NCI-H146 treated with DMSO at 0.1 percent for 48 hours (cell line): Measurements from ENCODE around the gene MYO1E.
"Not testable (repeated sequence)": the region's sequence is repeated elsewhere in the genome, so short reads cannot be mapped to it uniquely, and the experiment has no call there.

ENCODE experiments used
- DNase-seq: peaks from one replicate; lab custom pipeline; 2025; ENCODE audit not compliant: unreplicated experiment; lab: John Stamatoyannopoulos, UW

MYO1E gene

DNA sequence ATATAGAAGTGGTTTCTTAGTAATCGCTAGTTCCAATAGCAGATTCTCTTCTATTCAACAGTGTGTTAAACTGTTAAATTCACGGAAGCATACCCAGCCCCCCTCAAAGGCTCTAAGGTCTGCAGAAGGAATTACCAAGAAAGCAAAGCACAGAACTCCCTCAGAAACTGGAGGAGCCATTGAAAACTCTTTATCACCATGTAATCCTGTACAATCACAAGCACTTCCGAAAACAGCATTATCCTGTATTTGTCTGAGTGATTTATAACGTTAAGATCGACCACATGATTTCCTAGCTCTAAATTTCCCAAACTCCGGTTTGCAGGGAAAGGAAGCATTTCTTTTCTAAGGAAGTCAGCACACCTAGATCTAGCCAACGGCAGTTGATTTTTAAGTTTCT, 20.0 kb downstream of the MYO1E start:
- no peak for DNase-seq

DNA sequence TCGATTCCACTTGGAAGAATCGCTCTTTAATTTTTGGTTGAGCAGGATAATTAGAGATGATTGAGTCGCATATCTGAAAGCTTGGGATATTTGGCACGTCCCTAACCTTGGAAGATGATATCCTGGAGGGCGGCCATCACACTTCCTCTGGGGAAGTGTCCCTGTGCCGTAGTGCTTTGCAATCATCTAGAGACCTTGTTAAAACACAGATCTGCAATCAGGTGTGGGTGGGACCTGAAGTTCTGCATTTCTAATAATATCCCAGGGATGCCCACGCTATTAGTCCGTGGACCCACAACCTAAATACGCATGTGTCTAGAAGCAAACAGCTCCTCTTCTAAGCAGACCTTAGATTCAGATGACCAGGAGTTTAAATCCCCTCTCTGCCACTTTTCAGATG, 20.5 kb downstream of the MYO1E start:
- no peak for DNase-seq

DNA sequence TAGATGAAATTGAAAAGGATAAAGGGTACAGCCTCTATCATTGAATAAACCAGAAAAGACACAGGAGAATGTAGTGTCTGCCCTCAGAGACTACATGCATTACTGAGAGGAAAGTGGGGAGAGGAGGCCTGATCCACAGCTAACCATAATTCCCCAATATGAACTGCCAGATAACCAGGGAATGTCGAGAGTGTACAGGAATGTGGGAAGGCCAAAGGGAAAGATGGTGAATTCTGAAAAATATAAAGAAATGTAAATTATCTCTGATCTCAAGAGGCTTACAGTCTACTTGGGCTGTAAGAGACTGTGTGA, 22.3 kb downstream of the MYO1E start:
- DNase-seq: no peak

DNA sequence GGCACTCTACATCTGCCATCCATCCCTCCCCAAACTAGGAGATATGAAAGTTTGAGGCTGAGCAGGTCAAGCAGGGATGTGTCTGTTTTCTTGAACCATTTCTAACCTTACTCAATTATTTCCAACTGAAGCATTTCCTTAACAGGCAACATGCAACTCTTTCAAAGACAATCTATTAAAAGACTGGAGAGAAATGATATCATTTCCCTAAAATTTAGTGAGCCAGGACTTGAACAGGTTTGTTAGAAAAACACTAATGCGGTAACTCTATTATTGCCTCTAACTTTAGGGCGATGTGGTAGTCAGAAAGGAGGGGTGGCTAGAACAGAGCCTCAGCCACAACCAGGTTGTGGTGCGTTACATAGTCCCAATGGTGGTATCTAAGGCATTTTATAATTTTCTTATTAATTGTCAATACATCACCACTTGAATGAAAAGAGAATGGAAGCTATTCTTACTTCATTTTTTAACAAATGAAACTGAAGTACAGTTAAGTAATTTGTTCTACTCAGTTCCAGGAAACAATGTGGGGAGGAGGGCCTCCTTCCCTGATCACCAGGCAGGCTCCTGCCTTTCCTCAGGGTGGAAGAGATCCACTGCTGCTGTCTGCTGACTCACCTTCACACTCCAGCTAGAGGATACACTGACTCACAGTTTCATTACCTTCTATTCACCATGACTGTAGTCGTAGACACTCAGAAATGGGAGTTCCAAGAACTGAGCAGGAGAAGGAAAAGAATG, 22.8 kb downstream of the MYO1E start:
- no peak for DNase-seq

DNA sequence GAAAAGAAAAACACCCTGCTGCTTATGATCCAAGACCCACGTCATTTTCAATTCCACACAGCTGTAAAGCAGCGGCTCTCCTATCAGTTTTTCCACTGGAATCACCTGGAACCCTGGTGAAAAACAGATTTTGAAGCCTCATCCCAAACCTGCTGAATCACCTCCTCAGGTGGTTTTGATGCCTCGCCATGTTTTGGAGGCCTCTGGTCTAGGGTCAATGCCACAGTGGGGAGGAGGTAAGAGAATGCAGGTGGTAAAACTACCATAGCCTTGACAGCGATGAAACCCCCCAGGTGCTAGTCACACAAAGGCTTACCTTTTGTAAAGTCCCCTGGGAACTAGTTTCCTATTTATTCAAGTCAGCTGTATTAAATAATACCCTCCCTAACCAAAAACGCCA, 24.8 kb downstream of the MYO1E start:
- no peak for DNase-seq

DNA sequence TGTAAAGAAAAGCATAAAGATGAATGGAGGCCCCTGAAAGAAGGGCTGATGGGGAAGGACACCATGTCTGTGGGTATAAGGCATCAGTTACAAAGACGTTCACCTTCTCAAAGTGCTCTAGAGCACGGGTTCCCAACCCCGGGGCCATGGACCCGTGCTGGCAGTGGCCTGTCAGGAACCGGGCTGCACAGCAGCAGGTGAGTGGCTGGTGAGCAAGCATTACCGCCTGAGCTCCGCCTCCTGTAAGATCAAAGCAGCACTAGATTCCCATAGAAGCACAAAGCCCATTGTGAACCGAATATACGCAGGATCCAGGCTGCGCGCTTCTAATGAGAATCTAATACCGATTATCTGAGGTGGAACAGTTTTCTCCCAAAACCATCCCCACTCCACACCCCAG, 25.7 kb downstream of the MYO1E start:
- no peak for DNase-seq

DNA sequence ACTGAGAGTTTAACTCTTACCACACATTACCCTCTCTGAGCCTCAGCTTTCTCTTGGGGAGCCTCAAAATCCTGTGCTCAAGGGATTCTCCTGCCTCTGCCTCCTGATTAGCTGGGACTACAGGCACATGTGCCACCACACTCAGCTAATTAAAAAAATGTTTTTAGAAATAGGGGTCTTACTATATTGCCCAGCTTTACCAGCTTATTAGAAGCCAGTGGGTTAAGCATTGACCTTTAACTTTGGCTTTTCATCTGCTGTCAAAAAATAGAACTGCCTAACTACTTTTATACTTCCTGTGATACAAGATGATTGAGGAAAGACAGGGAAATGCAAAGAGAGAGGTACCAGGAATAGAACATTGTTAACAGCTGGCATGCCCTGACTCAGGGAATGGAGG, 27.3 kb downstream of the MYO1E start:
- no peak for DNase-seq

DNA sequence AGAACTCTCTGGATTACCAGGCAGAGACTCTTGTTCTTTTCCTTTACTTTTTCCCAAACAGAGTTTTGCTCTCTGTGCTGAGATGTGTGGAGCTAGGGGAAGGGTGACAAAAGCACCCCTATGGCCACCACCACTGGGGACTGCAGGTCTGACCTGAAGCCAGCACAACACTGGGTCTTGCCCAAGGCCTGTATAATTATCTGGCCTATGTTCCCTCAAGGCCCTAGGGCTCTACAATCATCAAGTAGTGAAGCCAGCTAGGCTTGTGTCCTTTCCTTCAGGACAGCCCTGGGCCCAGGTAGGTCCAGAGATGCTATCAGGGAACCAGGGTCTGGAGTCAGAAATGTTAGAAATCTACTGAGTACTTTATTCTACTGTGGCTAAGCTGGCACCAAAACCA, 28.4 kb downstream of the MYO1E start:
- DNase-seq: no peak

DNA sequence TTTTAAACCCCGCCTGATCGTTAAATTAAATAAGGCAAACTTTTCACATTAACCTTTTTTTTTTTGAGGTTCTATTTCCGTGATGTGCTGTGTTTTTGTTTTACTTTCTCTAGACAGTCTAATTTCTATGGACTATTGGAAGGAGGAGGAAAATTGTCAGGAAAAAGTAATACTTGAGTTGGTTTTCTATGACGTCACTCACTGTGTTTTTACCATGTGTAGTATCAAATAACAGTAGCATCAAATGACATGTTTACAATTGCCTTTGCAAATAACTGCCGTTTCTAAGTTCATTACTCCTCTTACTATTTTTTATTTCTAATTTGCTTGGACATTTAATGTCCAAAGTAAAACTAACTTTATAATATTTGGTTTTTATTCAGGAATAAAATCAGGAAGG, 32.3 kb downstream of the MYO1E start:
- no peak for DNase-seq

DNA sequence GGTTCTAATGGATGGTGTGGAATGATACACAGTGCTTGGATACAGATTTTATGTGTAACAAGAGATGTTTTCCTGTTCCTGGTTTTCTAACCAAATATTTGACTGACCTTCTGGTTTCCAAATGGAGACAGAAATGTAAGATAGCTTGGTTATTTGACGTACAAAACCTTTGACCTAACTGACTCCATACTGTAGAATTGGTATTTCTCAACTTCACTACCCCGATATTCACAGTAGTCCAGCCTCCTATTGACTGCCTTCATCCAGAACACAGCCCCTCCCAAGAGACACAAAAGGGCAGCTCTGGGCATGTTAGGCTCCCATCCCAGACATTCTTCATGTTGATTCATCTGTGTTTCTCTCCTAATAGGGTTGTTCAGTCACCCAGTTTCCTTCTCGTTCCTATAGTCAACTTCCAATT, 33.4 kb downstream of the MYO1E start:
- no peak for DNase-seq

DNA sequence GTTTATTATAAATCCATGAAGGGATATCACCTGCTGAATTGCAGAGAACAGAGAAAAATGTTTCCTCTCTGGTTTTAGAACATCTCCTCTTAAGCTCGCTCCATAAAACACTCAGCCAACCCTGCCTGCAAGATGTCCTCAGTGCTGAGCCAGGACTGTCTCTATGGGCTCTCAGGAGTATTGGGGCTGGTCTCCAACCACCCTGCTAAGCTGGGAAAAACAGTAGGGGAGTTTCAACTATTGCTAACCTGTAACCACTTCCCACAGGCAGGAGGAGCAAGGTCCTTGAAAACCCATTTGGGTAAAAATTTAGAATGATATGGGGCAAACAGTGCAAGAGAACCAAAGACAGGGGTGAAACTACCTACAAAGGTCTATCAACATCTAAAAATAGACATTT, 34.3 kb downstream of the MYO1E start:
- no peak for DNase-seq

DNA sequence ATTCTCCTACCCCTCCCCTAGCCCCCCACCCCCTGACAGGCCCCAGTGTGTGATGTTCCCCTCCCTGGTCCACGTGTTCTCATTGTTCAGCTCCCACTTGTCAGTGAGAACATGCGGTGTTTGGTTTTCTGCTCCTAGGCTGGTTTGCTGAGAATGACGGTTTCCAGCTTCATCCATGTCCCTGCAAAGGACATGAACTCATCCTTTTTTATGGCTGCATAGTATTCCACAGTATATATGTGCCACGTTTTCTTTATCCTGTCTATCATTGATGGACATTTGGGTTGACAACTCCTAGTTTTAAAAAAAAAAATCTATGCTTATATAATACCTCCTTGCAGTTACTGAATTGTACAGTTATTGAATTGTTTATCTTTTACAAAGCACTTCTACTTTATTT, 35.9 kb downstream of the MYO1E start:
- DNase-seq: not testable (repeated sequence)

DNA sequence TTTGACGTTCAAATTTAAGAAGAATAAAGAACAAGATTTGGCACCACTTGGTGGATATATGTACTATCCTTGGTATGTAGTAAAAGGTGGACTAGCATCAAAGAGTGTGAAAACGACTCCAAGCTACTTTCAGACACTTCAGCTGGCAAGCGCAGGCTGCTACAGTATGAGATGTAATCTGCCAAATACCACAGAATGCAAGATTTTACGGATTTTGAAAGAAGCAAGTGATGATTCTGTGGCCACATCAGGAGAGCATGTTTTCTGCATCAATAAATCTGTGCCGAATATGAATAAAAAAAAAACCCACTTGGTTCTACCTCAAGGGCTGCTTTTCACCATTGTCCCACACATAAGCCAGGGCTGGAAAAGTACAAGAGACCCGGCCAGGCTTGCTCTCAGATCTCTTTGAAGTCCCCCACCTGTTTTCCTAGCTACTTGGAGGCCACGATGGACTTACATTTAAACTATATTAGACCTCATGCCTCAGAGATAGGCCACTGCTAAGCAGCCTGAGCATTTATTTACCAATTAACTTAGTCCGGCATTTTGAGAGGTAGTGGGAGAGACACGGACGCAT, 37.4 kb downstream of the MYO1E start:
- no peak for DNase-seq

DNA sequence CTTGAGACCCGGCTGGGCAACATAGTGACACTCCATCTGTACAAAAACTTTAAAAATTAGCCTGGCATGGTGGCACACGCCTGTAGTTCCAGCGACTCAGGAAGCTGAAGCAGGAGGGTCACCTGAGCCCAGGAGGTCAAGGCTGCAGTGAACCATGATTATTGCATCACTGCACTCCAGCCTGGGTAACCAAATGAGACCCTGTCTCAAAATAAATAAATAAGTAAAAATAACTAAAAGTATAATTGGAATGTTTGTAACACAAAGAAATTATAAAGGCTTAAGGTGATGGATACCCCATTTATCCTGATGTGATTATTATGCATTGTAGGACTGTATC, 38.6 kb downstream of the MYO1E start:
- DNase-seq: no peak

DNA sequence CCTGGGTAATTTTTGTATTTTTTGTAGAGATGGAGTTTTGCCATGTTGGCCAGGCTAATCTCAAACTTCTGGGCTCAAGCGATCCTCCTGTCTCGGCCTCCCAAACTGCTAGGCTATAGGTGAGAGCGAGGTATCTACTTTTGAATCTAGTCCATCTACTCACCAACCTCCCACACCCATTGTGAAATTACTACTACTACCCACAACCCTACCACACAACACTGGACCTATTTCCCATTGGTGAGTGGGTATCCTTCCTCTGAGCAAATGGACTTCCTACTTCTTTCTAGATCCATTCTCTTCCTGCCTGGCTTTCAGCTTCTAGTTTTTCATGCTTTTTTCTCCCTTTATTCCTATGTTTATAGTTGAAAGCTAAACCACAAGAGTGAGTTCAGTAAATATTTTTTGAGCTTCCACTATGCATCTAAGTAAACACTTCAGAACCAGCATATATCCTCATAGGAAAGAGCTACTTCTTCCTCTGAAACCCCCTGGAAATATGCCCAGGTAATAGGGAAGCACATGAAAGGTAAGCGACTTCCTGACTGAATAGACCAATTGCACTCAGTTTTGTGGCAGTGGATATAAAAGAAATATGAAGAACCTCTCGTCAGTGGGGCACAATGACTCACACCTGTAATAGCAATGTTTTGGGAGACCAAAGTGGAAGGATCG, 39.1 kb downstream of the MYO1E start:
- DNase-seq: no peak

DNA sequence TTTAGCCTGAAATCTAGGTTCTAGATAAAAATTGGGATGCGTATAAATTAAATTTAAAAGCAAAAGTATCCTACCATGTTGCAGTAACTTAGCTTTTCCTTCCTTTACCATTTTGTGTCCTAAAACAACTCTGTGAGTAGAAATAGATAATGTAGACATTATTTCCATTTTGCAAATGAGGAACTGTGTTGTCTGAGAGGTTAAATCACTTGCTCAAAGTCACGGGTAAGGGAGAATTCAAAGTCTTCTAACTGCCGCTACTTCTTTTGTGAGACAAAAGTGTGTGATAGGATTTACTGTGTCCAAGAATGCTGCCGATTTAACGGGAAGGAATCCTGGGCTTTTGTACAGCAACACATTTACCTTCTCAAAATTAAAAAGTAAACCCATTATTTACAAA, 40.7 kb downstream of the MYO1E start:
- DNase-seq: no peak

DNA sequence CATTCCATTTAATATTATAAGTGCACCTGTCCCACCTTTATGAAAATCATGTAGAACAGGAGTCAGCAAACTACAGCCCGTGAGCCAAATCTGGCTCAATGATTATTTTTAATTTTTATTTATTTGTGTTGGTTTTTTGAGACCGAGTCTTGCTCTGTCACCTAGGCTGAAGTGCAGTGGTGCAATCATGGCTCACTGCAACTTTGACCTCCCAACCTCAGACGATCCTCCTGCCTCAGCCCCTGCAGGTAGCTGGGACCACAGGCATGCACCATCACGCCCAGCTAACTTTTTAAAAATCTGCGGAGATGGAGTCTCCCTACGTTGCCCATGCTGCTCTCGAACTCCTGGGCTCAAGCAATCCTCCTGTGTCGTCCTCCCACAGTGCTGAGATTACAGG, 42.0 kb downstream of the MYO1E start:
- DNase-seq: no peak

DNA sequence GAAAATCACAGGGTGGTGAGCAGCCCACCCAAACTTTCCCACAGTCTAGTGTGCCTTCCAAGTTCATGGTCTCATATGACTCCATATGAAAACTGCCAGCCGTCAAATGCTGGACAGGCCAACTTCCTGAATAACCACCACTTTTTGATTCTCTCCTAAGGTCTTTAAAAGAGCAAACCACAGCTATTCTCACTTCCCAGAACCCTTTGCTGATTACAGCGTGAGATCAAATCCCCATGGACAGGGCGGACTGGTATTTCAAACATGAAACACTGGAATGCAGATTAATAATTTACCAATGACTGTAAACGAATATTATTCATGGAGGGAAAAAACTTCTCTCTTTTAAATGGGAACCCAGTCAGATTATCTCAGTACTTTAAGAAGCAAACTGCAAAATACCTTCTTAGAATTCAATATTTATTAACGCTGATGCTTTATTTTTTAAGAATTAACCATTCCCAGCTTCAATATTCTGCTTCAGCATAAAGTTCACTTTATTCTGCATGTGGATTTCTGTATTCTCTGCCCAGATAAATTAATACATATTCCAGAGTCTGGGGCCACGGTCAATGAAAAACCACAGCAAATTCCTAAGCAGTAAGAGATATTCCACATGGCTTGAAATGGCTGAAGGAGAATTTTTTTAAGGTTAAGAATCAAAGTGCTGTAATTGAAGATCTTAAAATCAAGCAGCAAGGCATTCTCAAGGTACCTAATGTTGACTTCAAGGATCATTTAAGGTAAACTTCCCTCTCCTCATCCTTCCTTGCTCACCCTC, 42.9 kb downstream of the MYO1E start:
- DNase-seq: no peak

DNA sequence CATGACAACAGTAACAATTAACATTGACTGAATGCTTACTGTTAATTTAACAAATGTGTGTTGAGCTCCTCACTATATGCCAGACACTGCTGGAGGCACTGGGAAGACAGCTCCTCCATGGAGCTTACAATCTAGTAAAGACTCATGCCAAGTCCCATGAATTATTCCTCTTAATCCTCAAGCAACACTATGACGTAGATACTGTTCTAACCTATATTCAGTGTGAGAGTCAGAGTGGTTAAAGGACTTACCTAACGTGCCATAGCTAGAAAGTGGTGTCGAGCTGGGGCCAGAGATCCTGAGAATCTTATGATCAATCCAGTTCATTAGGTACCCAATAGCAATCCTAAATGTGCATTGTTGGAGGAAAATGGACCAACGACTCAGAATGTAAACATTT, 43.6 kb downstream of the MYO1E start:
- no peak for DNase-seq

DNA sequence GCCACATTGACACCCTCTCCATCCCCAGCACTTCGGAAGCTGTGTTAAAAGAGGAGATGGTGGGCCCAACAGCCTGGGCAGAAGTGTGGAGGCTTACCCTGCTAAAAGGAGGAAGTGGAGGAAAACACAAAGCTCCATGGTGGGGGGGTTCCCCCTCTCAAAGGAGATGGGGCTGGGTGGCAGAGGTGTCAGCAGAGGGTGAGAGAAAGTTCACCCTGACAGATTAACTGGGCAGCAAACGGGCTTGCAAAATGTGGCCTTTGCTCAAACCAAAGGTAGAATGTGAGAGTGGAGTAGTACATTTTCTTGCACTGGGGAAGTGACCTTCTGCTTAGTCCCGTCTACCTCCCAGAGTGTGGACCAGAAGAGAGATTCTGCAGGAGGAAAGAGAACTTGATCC, 44.7 kb downstream of the MYO1E start:
- DNase-seq: no peak

DNA sequence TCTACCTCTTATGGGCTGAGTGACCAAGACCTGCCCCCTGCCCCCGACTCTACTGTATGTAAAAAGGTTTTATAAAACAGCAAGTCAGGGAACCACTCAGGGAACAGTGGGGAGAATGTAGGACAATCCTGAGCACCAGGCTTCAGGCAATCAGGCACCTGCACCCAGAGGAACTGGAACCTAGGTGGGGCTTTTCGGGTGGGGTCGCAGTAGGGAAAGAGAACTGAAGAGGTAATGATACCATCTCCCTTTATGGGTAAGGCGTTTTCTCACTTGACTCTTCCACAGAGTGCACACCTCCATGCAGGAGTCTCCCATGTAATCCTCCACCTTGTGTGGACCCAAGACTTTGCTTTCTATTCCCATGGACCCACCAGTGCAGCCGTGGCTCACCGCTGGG, 45.8 kb downstream of the MYO1E start:
- DNase-seq: no peak
